GM10847 (cell line): ENCODE data around the gene SERPINB7.

Experiments used
- POLR2A ChIP-seq: IDR thresholded peaks from 2 replicates; pipeline ENCODE4 v1.6.1; 2011; ENCODE audit not compliant: insufficient read length; ENCODE audit errors: extremely low read depth

SERPINB7 gene

GRCh38 chr18:63828120-63828519, 52.9 kb downstream of the SERPINB7 start:
- TF ChIP-seq POLR2A = no peak

GRCh38 chr18:63828656-63829055, 53.4 kb downstream of the SERPINB7 start:
- no peak for TF ChIP-seq POLR2A

DNA sequence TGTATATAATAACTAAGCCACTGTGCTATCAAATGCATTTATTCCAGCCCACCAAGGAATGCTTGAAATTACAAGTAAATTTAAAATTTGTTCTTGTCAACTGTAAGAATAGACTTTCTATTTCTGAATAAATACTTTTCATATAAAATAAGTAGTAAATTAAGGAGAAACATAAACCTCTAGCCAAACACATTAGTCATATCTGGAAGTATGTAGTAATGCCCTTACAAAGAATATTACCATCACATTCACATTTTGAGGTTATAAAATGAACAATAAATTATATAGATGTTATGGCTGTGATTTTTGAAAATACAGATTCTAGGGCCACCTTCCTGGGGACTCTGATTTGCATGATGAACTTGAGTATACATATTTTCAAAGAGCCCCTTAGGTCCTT, 54.7 kb downstream of the SERPINB7 start:
- TF ChIP-seq POLR2A = no peak

- TF ChIP-seq POLR2A = no peak
Observed at GRCh38 chr18:63831080-63831788, 56.0 kb downstream of the SERPINB7 start.

DNA sequence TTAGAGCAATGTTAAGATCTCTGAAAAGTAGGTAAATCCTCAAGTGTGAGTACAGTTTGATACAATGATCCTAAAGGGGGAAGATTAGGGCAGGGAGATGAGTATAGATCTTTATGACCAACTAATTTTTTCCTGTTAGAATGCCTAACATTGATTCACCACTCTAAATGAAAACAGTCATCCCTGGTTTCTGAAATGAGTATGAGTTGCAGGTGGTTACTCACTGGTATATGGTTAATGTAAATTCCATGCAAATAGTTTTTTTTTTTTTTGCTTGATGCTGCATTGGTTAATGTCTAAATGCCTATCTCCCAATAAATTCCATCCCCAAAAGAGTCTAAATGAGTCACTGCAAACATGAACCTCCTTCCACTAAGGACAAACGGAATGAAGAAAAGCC, 57.3 kb downstream of the SERPINB7 start:
- TF ChIP-seq POLR2A = no peak

DNA sequence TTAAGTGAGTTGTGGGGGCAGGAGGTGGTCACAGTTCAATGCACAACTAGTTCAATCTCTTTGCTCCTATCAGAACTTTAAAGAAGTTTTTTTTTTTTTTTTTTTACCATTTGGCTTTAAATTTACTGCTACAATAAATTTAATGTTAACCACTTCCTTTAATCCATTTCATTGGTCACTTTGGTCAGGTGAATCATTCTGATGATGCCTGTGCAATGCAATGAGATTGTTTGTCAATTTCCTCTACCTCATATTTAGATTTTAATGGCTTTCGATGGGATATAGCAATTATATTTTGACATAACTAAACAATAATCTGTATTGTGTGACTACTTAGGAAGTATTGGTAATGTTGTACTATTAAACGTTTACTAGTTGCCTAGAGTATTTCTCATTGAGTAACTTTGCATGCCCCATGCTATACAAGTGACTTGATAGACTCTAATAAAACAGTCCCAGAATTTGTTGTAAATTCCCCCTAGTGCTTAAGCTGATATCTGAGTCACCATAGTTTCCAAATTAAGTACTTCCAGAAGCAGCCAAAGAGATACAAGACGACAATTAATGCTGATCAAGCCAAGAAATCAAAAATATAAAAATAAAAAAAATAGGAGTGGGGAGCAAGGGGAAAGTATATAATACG, 59.4 kb downstream of the SERPINB7 start:
- no peak for TF ChIP-seq POLR2A

DNA sequence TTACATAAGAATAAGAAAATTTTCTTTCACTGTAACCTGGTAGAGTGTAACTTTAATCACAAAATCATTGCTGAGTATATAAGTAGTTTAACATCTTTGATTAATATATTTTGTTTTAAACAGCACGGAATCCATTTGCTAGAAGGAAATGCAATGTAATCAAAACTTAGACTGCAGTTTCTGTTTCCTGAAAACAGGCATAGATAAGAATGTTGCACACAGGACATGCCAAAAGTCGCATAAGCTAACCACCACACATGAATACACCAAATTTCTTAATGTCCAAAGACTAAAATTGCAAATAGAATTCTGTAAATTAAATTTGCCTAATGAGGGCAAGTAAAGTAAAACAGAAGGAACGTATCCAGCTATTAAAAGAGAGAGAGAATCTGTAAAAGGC, 61.2 kb downstream of the SERPINB7 start:
- no peak for TF ChIP-seq POLR2A

- no peak for TF ChIP-seq POLR2A
Observed at GRCh38 chr18:63837590-63837989, 62.4 kb downstream of the SERPINB7 start.

DNA sequence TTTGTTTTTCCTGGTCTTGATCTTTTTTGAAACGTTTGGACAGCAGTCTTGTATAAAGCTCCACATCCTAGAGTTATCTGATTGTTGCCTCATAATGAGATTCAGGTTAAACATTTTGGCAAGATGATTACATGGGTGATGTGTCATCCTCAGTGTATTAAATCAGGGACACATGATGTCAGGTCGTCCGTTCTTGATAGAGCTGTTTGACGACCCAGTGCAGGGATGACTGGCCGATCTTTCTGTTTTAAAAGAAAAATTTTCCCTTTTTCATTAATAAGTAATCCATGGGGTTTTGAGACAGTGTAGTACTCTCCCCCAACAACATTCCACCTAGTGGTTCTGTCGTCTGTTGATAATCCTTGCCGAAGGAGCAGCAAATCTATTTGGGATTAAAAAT, 67.8 kb downstream of the SERPINB7 start:
- TF ChIP-seq POLR2A = no peak

- no peak for TF ChIP-seq POLR2A
Observed at GRCh38 chr18:63844254-63844653, 69.0 kb downstream of the SERPINB7 start.

GRCh38 chr18:63848159-63848558, 72.9 kb downstream of the SERPINB7 start:
- no peak for TF ChIP-seq POLR2A

DNA sequence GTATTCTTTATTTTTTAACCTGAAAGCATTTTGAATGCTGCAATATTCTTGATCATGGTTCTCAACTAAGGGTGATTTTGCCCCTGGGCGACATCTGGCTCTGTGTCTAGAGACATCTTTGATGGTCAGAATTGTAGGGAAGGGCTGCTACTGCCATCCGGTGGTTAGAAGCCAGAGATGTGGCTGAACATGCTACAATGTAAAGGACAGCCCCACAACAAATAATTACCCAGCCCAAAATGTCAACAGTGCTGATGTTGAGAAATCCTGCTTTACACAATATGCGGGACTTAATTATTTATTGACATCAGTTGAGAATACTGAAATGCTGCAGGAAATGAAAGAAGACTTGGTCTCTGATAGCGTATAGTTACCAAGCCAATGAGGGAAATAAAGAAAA, 74.8 kb downstream of the SERPINB7 start:
- TF ChIP-seq POLR2A = no peak

GRCh38 chr18:63850636-63851035, 75.4 kb downstream of the SERPINB7 start:
- no peak for TF ChIP-seq POLR2A
